ENCODE results near the gene RASGEF1B.

DNA sequence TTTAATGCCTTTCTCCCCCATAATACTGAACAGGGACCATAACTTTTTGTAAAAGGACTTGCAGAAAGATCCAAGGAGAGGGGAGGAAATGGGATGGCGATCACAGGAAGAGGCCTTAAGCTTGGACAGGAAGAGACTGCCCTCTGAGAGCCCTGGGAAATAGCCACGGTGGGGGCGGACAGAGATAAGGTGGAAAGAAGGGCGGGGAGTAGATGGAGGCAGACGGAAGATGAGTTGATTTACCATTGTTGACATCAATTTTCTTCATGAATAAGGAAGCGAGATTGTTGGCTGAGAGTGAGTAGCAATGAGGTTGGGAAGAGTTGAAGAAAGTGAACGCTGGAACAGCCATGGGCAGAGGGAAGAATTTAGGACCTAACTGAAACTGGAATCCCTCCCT is 63.4 kb downstream of the RASGEF1B start:
- TF ChIP-seq ZNF766 (CRISPR knock-in tag; conservative IDR thresholded peaks at IDR 0.05) (no peak), MYBL2 (IDR thresholded peaks at IDR 0.05; ENCODE audit: low read depth) (no peak), MYBL2 (CRISPR knock-in tag; IDR thresholded peaks at IDR 0.05; ENCODE audit: borderline replicate concordance) (no peak), SIN3A (IDR thresholded peaks at IDR 0.05; ENCODE audit: borderline replicate concordance in 2 of 2, control insufficient read depth in 1 of 2, low read depth in 2 of 2, low read length in 2 of 2) (no peak), ZBED1 (IDR thresholded peaks at IDR 0.05) (no peak), SREBF1 (IDR thresholded peaks at IDR 0.05; ENCODE audit: borderline replicate concordance, low read depth, low read length) (no peak), ZNF3 (CRISPR knock-in tag; IDR thresholded peaks at IDR 0.05) (no peak), EP300 (IDR thresholded peaks at IDR 0.05; ENCODE audit: low read length) (no peak), ZFX (CRISPR knock-in tag; IDR thresholded peaks at IDR 0.05) (no peak)
- TF ChIP-seq, protein P1, sequence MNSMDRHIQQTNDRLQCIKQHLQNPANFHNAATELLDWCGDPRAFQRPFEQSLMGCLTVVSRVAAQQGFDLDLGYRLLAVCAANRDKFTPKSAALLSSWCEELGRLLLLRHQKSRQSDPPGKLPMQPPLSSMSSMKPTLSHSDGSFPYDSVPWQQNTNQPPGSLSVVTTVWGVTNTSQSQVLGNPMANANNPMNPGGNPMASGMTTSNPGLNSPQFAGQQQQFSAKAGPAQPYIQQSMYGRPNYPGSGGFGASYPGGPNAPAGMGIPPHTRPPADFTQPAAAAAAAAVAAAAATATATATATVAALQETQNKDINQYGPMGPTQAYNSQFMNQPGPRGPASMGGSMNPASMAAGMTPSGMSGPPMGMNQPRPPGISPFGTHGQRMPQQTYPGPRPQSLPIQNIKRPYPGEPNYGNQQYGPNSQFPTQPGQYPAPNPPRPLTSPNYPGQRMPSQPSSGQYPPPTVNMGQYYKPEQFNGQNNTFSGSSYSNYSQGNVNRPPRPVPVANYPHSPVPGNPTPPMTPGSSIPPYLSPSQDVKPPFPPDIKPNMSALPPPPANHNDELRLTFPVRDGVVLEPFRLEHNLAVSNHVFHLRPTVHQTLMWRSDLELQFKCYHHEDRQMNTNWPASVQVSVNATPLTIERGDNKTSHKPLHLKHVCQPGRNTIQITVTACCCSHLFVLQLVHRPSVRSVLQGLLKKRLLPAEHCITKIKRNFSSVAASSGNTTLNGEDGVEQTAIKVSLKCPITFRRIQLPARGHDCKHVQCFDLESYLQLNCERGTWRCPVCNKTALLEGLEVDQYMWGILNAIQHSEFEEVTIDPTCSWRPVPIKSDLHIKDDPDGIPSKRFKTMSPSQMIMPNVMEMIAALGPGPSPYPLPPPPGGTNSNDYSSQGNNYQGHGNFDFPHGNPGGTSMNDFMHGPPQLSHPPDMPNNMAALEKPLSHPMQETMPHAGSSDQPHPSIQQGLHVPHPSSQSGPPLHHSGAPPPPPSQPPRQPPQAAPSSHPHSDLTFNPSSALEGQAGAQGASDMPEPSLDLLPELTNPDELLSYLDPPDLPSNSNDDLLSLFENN (IDR thresholded peaks at IDR 0.05; ENCODE audit: low read depth in 2 of 2, low read length in 2 of 2), result no peak

Data from K562 (cell line).